ENCODE results near the gene PNPLA8. TPM values are rescaled to one million over a fixed set of nuclear protein-coding genes. Genes with fewer than 3 reads are reported as not detected.

PNPLA8 gene
- total and polyA plus RNA-seq, 2 donors (not counting 3 experiments of a cell fraction or from before 2014, with no cell fraction given), result 5.9 to 19.9 TPM

DNA sequence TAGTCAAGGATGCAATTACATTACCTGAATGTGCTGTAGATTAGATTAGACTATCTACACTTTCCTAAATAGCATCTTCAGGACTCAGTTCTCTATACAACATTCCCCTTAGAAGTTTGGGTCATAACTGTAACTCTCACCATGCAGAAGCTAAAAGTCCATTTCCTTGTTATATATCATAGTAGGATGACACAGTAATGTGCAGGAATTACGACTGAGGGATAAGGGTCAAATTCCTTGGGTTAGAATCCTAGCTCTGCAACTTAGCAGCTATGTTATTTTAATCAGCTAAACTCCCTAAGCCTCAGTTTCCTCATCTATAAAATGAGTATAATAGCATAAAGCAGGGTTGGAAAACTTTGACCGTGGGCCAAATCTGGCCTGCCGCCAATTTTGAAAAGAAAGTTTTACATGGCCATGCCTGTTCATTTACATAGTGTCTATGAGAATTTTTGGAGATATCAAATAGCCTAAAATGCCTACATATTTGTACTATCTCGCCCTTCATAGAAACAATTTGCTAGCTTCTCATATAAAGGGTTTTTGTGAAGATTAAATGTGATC is 84.5 kb downstream of the PNPLA8 start:
- Histone ChIP-seq H3K4me1 (ENCODE audit: control insufficient read depth, extremely low read depth, insufficient read depth, low read length) (peaks cover 10% of the 10 kb centered on the region), H3K9me1 (replicated peaks; ENCODE audit: control insufficient read depth, extremely low read depth, insufficient read depth, low read length) (no peaks in the 10 kb centered on the region), H3K27ac (ENCODE audit: insufficient read depth, low read depth, low read length) (no peak overlapping the region), H3K27me3 (ENCODE audit: control insufficient read depth in 2 of 2, insufficient read depth in 2 of 2, low read length in 2 of 2) (no peaks in the 10 kb centered on the region), H3K4me2 (ENCODE audit: insufficient read depth, low read length) (no peak overlapping the region), H3K36me3 (ENCODE audit: control insufficient read depth in 2 of 2, extremely low read depth in 1 of 2, insufficient read depth in 2 of 2, low read length in 2 of 2) (no peaks in the 10 kb centered on the region), H3K79me2 (ENCODE audit: control insufficient read depth, insufficient read depth, low read length) (peaks cover 91% of the 10 kb centered on the region), H2AFZ (ENCODE audit: low read depth, low read length) (no peak overlapping the region), H3K9ac (replicated peaks; ENCODE audit: extremely low read depth, insufficient read depth, low read length) (no peak overlapping the region), H4K20me1 (replicated peaks; ENCODE audit: control insufficient read depth, extremely low read depth, insufficient read depth, low read length) (no peaks in the 10 kb centered on the region), H3K4me3 (replicated peaks in 1 of 3; ENCODE audit: insufficient read depth in 1 of 3, low read depth in 1 of 3, low read length in 3 of 3) (no peak overlapping the region), H3K9me3 (replicated peaks; ENCODE audit: control insufficient read depth, insufficient read depth, low read length) (no peaks in the 10 kb centered on the region)
- dilution Hi-C loops (cut with MboI; ENCODE audit: extremely low pct_ligation_motif_present, low sequenced_read_pairs) (no loop called here), intact Hi-C loops (cut with micrococcal nuclease) (no loop called here)
- POLR2A ChIA-PET, result no interaction called here
- no peak for DNase-seq (ENCODE audit: low read depth, low spot score)
- CTCF ChIA-PET, result interaction anchor here (1.1 to 2.7 kb wide), 3 partner anchors 10 to 19 kb away, joined by 3 to 20 read pairs (median 4); no protein-coding TSS in a partner anchor
- no TSS peak for BruUV-seq (replicated peaks)
- TF ChIP-seq FOS (IDR thresholded peaks at IDR 0.05; ENCODE audit: borderline replicate concordance, insufficient read depth, low read length) (no peak), MYC (IDR thresholded peaks at IDR 0.05; ENCODE audit: low read depth, low read length) (no peak), GATA2 (IDR thresholded peaks at IDR 0.05; ENCODE audit: insufficient read depth, insufficient read length, low read depth, low read length) (no peak), POLR2AphosphoS5 (IDR thresholded peaks at IDR 0.05; ENCODE audit: insufficient read depth, low read depth, low read length) (no peak), POLR2A (IDR thresholded peaks at IDR 0.05; ENCODE audit: low read depth, low read length) (no peak), JUN (IDR thresholded peaks at IDR 0.05; ENCODE audit: borderline replicate concordance, insufficient read depth, insufficient read length, low read depth) (no peak), EZH2 (IDR thresholded peaks at IDR 0.05; ENCODE audit: borderline replicate concordance, low read depth, low read length, severe bottlenecking) (no peak)
- TF ChIP-seq, protein P1, sequence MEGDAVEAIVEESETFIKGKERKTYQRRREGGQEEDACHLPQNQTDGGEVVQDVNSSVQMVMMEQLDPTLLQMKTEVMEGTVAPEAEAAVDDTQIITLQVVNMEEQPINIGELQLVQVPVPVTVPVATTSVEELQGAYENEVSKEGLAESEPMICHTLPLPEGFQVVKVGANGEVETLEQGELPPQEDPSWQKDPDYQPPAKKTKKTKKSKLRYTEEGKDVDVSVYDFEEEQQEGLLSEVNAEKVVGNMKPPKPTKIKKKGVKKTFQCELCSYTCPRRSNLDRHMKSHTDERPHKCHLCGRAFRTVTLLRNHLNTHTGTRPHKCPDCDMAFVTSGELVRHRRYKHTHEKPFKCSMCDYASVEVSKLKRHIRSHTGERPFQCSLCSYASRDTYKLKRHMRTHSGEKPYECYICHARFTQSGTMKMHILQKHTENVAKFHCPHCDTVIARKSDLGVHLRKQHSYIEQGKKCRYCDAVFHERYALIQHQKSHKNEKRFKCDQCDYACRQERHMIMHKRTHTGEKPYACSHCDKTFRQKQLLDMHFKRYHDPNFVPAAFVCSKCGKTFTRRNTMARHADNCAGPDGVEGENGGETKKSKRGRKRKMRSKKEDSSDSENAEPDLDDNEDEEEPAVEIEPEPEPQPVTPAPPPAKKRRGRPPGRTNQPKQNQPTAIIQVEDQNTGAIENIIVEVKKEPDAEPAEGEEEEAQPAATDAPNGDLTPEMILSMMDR (IDR thresholded peaks at IDR 0.05; ENCODE audit: extremely low read depth in 1 of 2, insufficient read depth in 1 of 2, low read depth in 1 of 2, low read length in 2 of 2), result no peak
- TF ChIP-seq, protein P2, sequence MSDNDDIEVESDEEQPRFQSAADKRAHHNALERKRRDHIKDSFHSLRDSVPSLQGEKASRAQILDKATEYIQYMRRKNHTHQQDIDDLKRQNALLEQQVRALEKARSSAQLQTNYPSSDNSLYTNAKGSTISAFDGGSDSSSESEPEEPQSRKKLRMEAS (IDR thresholded peaks at IDR 0.05; ENCODE audit: insufficient read depth, insufficient read length), result no peak
- FAIRE-seq, result no peak

All from endothelial cell of umbilical vein (primary cell).